22Rv1 (cell line): ENCODE results near the gene MCU.
"Not testable (repeated sequence)": the region's sequence is repeated elsewhere in the genome, so short reads cannot be mapped to it uniquely, and the experiment has no call there.

Experiments
- H3K27ac ChIP-seq: fragments of 450-650 bp; 2 replicates; pipeline ENCODE4 v1.5.1; 2017
- CTCF ChIP-seq: fragments of 450-650 bp; IDR thresholded peaks from 2 replicates; pipeline ENCODE4 v1.5.1; 2017; ENCODE audit warnings: mild to moderate bottlenecking
- ZFX ChIP-seq: fragments of 450-650 bp; IDR thresholded peaks from 2 replicates; pipeline ENCODE4 v1.6.1; 2017; ENCODE audit warnings: antibody characterized with exemption, borderline replicate concordance

Gene MCU

GRCh38 chr10:72763201-72763600, 71.3 kb downstream of the MCU start:
- H3K27ac ChIP-seq = no peak overlapping the region
- no peak for TF ChIP-seq ZFX

GRCh38 chr10:72764151-72764550, 72.2 kb downstream of the MCU start:
- H3K27ac ChIP-seq = no peak overlapping the region
- TF ChIP-seq ZFX (no peak), CTCF (no peak)

- TF ChIP-seq ZFX (no peak), CTCF (no peak)
- H3K27ac ChIP-seq = no peak overlapping the region
Observed at GRCh38 chr10:72765051-72765745, 73.3 kb downstream of the MCU start.

GRCh38 chr10:72771195-72771594, 79.3 kb downstream of the MCU start:
- H3K27ac ChIP-seq = not testable (repeated sequence)

- TF ChIP-seq CTCF = no peak
- no peak for TF ChIP-seq ZFX
- no peak overlapping the region for H3K27ac ChIP-seq
Observed at GRCh38 chr10:72772031-72772430, 80.1 kb downstream of the MCU start.

GRCh38 chr10:72779874-72780273, 87.9 kb downstream of the MCU start:
- no peak overlapping the region for H3K27ac ChIP-seq

GRCh38 chr10:72782649-72783330, 90.8 kb downstream of the MCU start:
- TF ChIP-seq CTCF (no peak), ZFX (no peak)
- no peak overlapping the region for H3K27ac ChIP-seq

More at GRCh38 chr10:72779874-72780273, 87.9 kb downstream of the MCU start:
- TF ChIP-seq ZFX = no peak
- no peak for TF ChIP-seq CTCF

GRCh38 chr10:72783410-72783833, 91.5 kb downstream of the MCU start:
- no peak for TF ChIP-seq CTCF
- no peak for TF ChIP-seq ZFX

More at GRCh38 chr10:72783410-72783833, 91.5 kb downstream of the MCU start:
- H3K27ac ChIP-seq = no peak overlapping the region
